ENCODE results near the gene ZWILCH. TPM values are rescaled to one million over a fixed set of nuclear protein-coding genes. Genes with fewer than 3 reads are reported as not detected.
"Not testable (repeated sequence)": the region's sequence is repeated elsewhere in the genome, so short reads cannot be mapped to it uniquely, and the experiment has no call there.

The ZWILCH gene
- total RNA-seq, 1 donor from 2014 or later, result 34.1 TPM

- intact Hi-C loops (cut with micrococcal nuclease), result no loop called here
These were observed 18.2 kb upstream of the ZWILCH start for GRCh38 chr15:66486887-66487286.

- intact Hi-C loops (cut with micrococcal nuclease), result no loop called here
These were observed 16.6 kb upstream of the ZWILCH start for GRCh38 chr15:66488525-66488924.

DNA sequence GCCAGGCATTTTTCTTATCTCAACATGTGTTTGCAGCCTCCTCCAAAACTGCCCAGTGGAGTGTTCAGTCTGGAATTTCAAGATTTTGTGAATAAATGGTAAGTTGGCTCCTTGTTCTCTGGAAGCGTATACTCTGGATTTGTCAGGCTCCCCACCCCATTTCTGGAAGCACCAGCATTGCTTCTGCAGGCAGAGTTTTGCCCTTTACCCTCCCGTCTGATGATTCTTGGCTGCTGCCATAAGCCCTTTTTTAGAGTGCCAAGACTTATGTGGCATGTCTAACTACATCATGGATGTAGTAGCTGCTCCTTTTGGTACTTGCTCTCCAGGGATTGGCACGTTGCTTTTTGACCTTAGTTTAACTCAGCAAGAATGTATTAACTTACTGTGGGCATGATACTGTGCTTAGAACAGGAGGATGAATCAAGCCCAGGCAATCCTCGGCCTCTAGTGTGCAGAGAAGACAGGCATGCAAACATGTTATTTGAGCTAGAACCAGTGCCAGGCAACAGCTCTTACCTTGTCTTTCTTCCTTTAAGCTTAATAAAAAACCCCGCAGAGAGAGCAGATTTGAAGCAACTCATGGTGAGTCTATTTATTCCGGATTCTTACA is 15.8 kb upstream of the ZWILCH start:
- intact Hi-C loops (cut with micrococcal nuclease), result no loop called here

DNA sequence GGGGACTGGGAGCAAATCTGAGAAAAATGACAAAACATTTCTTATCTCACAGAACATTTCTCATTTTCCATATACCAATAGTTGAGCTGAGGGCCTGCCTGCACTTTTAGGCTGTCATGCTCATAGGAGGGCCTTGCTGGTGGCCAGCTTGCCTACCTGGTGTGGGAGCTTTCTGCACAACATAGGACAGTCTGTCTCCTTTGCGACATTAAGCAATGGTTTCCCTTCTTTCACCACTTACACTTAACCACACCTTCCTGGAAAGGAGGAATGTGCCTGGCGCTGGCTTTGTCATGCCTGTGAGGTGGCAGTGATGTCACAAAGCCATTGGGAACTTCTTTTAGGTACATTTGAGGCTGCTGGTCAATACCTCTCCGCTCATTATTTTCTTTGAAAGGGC is 13.3 kb upstream of the ZWILCH start:
- intact Hi-C loops (cut with micrococcal nuclease), result loop anchor here (10.0 kb wide), 1 partner anchor 627 kb away; the partner anchor contains the start of gene RAB11A

DNA sequence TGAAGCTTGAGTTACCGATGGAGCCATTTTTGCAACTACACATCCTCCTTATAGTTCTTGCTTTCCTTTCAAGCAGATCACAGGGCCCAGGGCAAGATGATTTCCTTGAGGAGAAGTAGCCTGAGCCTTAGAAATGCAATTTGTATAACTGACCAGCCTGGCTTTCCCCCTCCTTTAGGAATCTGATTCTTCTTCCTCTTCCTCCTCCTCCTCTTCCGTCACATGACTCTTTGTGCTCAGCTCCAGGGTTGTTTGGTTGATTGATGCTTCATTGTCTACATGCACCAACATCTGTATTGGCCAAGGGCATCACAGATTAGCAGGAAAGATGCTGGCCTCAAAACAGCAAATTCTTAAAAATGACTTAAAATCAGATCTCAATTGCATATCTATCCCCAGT is 10.9 kb upstream of the ZWILCH start:
- intact Hi-C loops (cut with micrococcal nuclease), result loop anchor here (10.0 kb wide), 1 partner anchor 629 kb away; the partner anchor contains the start of gene RAB11A

DNA sequence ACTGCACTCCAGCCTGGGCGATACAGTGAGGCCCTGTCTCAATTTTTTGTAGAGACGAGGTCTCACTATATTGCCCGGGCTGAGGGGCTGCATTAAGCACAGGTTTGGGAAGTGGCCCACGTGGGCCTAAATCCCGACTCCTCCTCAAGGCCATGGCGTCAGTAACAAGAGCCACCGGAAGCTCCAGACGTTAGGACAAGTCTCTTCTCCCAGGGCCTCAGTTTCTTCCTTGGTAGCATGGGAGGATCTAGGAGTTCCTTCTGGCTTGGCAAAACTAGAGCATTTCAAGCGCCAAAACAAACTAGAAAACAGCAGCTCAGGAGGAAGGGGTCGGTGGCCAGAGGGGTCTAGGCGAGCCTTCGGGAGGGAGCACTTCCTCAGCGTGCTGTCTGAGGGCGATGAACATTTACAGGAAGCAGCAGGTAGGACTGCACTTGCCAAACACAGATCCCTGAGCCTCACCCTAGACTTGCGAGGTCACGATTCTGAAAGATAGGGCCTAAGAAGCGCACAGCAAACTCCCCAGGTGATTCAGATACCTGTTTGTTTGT is 8.1 kb upstream of the ZWILCH start:
- intact Hi-C loops (cut with micrococcal nuclease), result loop anchor here (1.0 to 10.0 kb wide), 5 partner anchors 8 to 632 kb away; partner anchors contain the start of genes DIS3L, MAP2K1, RAB11A and TIPIN

GRCh38 chr15:66497502-66498455 is 7.3 kb upstream of the ZWILCH start, which contains the start of gene SNAPC5:
Gene SNAPC5 (minus strand): TSS chr15:66497762. CDS start chr15:66497731, 31 bp downstream.
- intact Hi-C loops (cut with micrococcal nuclease), result loop anchor here (1.0 to 10.0 kb wide), 5 partner anchors 8 to 633 kb away; partner anchors contain the start of genes DIS3L, MAP2K1, RAB11A and TIPIN

- intact Hi-C loops (cut with micrococcal nuclease), result loop anchor here (10.0 kb wide), 1 partner anchor 634 kb away; the partner anchor contains the start of gene RAB11A
These were observed 6.4 kb upstream of the ZWILCH start for GRCh38 chr15:66498501-66499386.

GRCh38 chr15:66500346-66500745 is 4.8 kb upstream of the ZWILCH start:
- intact Hi-C loops (cut with micrococcal nuclease), result not testable (repeated sequence)

DNA sequence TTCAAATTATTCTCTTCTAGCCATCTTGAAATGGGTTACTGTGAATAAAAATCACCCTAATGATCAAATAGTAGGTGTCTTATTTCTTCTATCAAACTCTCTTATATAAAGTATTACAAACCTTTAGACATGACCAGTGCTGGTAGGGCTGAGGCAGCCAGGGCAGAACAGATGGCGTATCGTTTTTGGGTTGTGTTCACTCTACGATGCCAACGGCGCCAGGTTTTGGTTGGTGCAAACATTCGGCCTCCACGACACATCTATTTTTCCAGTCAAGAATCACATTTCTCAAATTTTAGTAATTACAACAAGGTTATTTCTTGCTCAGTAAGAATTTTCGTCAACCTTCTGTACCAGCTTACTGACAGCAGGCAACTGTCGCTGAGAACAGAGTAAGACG is 2.6 kb upstream of the ZWILCH start:
- intact Hi-C loops (cut with micrococcal nuclease), result no loop called here

DNA sequence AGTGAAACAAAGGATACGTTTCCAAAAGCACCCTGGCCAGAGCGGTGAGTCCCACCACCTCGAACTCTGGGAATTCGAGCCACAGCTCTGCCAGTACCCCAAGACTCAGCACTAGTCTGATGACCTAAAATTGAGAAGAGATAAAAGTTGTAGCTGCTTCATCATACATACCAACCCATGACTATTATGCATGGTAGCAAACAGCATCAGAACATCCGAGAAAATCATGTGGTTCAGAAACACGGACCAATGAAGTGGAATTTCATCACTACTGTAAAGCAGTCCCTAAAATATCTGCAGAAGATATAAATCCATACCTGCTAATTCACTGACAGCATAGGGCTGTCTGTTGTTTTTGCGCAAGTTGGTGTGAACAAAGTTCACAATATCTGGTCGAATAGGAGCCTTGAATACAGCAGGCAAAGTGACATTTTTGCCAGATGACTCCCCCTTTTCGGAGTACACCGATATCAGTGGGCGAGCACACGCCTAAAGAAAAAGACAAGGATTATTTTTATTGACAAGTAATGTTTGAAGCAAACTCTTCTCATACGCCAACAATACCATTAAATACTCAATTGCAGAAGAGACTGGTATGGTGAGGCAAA is 2.0 kb upstream of the ZWILCH start:
- intact Hi-C loops (cut with micrococcal nuclease), result not testable (repeated sequence)

- intact Hi-C loops (cut with micrococcal nuclease), result loop anchor here (1.0 to 2.0 kb wide), 2 partner anchors 148 to 211 kb away; partner anchors contain the start of genes DIS3L and TIPIN
These were observed 1.2 kb upstream of the ZWILCH start for GRCh38 chr15:66503780-66504562.

DNA sequence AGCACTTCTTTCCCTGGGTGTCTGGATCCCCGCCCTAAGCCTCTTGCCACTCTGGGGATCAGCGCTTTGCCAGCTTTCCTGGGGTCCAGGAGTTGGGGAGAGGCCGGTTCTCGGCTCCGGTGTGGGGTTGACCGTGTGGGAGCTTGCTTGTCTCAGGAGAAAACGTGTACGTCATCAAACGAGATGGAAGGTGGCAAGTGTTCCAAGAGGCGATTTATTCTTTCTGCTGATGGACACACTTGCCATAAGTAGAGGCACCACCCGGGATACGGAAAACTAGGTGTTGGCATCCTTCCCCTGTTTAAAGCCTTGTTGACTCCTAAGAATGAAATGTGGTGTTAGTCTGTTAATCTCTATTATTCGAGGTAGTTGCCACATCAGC is 295 bp downstream of the ZWILCH start:
- intact Hi-C loops (cut with micrococcal nuclease), result loop anchor here (1.0 to 5.0 kb wide), 4 partner anchors 8 to 213 kb away; partner anchors contain the start of genes DIS3L, MAP2K1, SMAD6 and SNAPC5

DNA sequence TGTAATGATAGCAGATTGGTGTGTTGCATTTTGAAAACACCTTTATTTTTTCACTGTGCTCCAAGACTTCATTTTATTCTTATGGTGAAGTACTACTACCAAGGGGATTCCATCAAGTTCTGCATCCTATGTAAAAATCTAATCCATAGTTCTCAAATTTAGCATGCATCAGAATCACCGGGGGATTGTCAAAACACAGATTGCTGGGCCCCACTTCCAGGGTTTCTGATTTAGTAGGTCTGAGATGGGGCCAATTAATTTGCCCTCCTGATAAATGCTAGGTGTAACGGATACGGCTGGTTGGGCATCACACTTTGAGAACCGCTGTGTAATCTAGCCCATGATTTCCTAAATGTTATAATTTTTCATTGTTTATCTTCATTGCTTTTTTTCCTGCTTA is 692 bp downstream of the ZWILCH start:
- intact Hi-C loops (cut with micrococcal nuclease), result loop anchor here (1.0 to 5.0 kb wide), 4 partner anchors 9 to 213 kb away; partner anchors contain the start of genes DIS3L, MAP2K1, SMAD6 and SNAPC5

- intact Hi-C loops (cut with micrococcal nuclease), result loop anchor here (5.0 kb wide), 1 partner anchor 194 kb away; the partner anchor contains the start of gene SMAD6
These were observed 3.3 kb downstream of the ZWILCH start for GRCh38 chr15:66508293-66508883.

DNA sequence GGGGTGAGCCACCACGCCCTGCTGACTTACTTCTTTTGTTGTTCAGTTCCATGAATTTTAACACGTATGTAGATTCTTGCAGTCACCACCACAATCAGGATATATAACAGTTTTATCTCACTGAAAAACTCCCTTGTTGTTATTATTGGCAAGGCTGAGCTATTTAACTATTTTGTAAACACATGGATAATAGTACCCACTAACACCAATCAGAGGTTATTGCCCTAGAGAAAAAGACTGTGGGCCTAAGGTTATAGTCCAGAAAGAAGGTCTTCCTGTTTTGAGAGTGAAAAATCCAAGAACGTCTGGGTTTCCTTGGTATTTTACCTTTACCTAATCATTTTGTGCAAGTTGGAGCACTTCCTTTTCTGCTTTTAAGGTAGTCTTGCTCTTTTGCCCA is 9.5 kb downstream of the ZWILCH start:
- intact Hi-C loops (cut with micrococcal nuclease), result no loop called here

DNA sequence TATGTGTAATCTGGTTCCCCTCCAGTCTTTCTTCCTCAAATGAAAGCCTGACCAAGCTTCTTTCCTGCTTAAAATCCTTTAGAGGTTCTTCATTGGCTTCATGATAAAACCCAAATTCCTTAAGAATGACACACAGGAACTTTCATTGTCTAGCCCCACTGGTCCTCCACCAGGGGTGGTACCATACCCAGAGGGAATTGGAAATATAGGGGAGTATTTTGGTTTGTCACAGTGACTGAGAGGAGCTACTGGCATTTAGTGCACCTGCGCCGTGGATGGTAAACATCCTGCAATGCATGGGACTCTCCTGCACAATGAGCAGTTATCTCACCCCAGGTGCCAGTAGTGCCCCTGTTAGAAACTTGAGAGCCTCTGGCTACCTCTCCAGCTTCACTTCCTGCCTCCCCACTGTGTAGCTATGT is 10.8 kb downstream of the ZWILCH start:
- intact Hi-C loops (cut with micrococcal nuclease), result no loop called here

GRCh38 chr15:66523926-66524325 is 18.8 kb downstream of the ZWILCH start:
- intact Hi-C loops (cut with micrococcal nuclease), result no loop called here

DNA sequence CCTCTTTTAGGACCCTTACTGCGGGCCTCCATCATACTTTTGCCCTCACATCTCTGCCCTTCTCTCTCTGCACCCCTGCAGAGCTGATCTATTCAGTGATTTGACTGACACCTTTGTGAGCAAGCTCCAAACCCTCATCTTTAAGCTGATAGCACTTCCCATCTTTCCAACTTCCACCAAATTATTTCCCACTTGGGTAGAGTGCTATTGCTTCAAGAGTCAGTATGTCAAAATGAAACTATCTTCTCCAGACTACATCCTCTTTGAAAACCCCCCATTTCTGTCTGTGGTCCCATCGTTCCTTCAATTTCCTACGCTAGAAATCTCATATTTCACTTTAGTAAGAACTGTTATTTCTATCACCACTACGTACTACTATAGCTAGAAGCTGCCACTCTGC is 19.7 kb downstream of the ZWILCH start:
- intact Hi-C loops (cut with micrococcal nuclease), result no loop called here

All from T-helper 2 cell treated with Interferon-gamma antibody and Interleukin-4, amounts not matched to agents 100 ng/mL and 5 ng/mL, for 36 hours (primary cell).